ENCODE data around the gene USP48. TPM values are rescaled to one million over a fixed set of nuclear protein-coding genes. Genes with fewer than 3 reads are reported as not detected.

The USP48 gene
- total and polyA plus RNA-seq, 2 of the 13 experiments (the other 11 are each of a cell fraction or from before 2014, with no cell fraction given) = 30.4 to 30.7 TPM

DNA sequence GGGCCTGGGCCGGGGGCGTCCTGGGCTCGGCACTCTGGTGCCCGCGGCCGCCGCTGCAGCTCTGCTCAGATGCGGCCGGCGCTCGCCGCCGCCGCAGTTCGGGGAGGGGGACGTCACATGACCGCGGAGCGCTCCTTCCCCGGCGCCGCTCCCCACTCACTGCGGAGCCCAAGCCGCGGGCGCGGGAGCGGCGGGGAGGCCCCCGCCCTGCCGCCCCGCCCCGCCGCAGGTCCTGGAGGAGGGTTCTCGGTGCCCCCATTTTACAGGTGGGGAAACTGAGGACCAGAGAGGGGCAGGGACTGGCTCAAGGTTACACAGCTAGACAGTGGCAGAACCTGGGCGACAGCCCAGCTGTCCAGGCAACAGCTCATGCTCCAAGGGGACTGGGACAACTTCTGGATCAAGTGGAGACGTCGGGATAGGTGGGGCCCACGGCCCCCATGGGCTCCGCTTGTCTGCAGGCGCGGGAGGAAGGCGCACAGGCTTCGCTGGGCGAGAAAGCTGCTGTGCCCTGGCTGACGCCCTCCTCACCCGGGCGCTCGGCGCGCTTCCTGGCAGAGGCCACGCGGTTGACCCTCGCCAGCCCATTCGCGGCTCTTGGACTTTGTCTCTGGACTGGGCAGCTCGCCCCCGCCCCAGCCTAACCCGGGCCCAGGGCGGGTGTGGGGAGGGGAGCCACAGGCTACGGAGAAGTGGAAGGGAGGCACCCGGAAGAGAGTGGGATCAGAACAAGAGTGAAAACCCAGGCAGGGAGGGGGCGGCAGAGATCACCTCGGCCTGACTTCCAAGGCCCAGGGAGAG lies 113.5 kb downstream of the USP48 start, which contains the start of gene RAP1GAP (continued):
- no peak; the same call in 1 of the 2 replicates for TF ChIP-seq RNF219 (CRISPR knock-in tag; IDR thresholded peaks at IDR 0.05)
- TF ChIP-seq ELF3 (CRISPR knock-in tag; IDR thresholded peaks at IDR 0.05) = peak; percentile 95
- TF ChIP-seq CHD4 (IDR thresholded peaks at IDR 0.05; ENCODE audit: borderline replicate concordance, low read length) = peak; percentile 93
- TF ChIP-seq ZNF343 (CRISPR knock-in tag; IDR thresholded peaks at IDR 0.05) = peak; percentile 57; the same call in 1 of the 2 replicates
- TF ChIP-seq, protein P1, sequence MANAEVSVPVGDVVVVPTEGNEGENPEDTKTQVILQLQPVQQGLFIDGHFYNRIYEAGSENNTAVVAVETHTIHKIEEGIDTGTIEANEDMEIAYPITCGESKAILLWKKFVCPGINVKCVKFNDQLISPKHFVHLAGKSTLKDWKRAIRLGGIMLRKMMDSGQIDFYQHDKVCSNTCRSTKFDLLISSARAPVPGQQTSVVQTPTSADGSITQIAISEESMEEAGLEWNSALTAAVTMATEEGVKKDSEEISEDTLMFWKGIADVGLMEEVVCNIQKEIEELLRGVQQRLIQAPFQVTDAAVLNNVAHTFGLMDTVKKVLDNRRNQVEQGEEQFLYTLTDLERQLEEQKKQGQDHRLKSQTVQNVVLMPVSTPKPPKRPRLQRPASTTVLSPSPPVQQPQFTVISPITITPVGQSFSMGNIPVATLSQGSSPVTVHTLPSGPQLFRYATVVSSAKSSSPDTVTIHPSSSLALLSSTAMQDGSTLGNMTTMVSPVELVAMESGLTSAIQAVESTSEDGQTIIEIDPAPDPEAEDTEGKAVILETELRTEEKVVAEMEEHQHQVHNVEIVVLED (CRISPR knock-in tag; IDR thresholded peaks at IDR 0.05; ENCODE audit: borderline replicate concordance) = peak; percentile 70
- no peak for TF ChIP-seq CBX1 (IDR thresholded peaks at IDR 0.05; ENCODE audit: low read depth)
- peak; percentile 91 for TF ChIP-seq RBM39 (IDR thresholded peaks at IDR 0.05; ENCODE audit: low read depth, low read length, poor library complexity, severe bottlenecking)
- peak; percentile 62 for TF ChIP-seq NFYB (CRISPR knock-in tag; IDR thresholded peaks at IDR 0.05)
- TF ChIP-seq GLI4 (CRISPR knock-in tag; IDR thresholded peaks at IDR 0.05; ENCODE audit: borderline replicate concordance) = peak; percentile 90; the same call in 1 of the 2 replicates
- TF ChIP-seq ZNF296 (CRISPR knock-in tag; conservative IDR thresholded peaks at IDR 0.05) = peak; percentile 84; the same call in 1 of the 2 replicates
- 0 out of 2 replicates have a peak, but pooled peaks have one; percentile 44 for TF ChIP-seq NCOA1 (CRISPR knock-in tag; IDR thresholded peaks at IDR 0.05)
- TF ChIP-seq ZNF768 (CRISPR knock-in tag; IDR thresholded peaks at IDR 0.05) = peak; percentile 86
- TF ChIP-seq, protein P2, sequence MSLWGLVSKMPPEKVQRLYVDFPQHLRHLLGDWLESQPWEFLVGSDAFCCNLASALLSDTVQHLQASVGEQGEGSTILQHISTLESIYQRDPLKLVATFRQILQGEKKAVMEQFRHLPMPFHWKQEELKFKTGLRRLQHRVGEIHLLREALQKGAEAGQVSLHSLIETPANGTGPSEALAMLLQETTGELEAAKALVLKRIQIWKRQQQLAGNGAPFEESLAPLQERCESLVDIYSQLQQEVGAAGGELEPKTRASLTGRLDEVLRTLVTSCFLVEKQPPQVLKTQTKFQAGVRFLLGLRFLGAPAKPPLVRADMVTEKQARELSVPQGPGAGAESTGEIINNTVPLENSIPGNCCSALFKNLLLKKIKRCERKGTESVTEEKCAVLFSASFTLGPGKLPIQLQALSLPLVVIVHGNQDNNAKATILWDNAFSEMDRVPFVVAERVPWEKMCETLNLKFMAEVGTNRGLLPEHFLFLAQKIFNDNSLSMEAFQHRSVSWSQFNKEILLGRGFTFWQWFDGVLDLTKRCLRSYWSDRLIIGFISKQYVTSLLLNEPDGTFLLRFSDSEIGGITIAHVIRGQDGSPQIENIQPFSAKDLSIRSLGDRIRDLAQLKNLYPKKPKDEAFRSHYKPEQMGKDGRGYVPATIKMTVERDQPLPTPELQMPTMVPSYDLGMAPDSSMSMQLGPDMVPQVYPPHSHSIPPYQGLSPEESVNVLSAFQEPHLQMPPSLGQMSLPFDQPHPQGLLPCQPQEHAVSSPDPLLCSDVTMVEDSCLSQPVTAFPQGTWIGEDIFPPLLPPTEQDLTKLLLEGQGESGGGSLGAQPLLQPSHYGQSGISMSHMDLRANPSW (CRISPR knock-in tag; IDR thresholded peaks at IDR 0.05; ENCODE audit: borderline replicate concordance) = 0 out of 2 replicates have a peak, but pooled peaks have one; percentile 41
- peak; percentile 48; the same call in 1 of the 2 replicates for TF ChIP-seq FOXC1 (CRISPR knock-in tag; IDR thresholded peaks at IDR 0.05; ENCODE audit: borderline replicate concordance)
- peak; percentile 80; the same call in 1 of the 2 replicates for TF ChIP-seq ZNF543 (CRISPR knock-in tag; IDR thresholded peaks at IDR 0.05)
- 0 out of 2 replicates have a peak, but pooled peaks have one; percentile 21 for TF ChIP-seq ZKSCAN5 (CRISPR knock-in tag; IDR thresholded peaks at IDR 0.05)
- peak; percentile 95 for TF ChIP-seq PITX1 (CRISPR knock-in tag; IDR thresholded peaks at IDR 0.05)
- no peak for TF ChIP-seq GRHL1 (CRISPR knock-in tag; conservative IDR thresholded peaks at IDR 0.05)
- TF ChIP-seq NR1H2 (CRISPR knock-in tag; IDR thresholded peaks at IDR 0.05; ENCODE audit: borderline replicate concordance, low read depth) = no peak
- TF ChIP-seq AGO1 (IDR thresholded peaks at IDR 0.05; ENCODE audit: low read depth, low read length, poor library complexity, severe bottlenecking) = no peak
